ENCODE measurements around the gene MGST3.

Gene MGST3

GRCh38 chr1:165686121-165686970 lies 55.3 kb downstream of the MGST3 start:
- no peak for TF ChIP-seq TAF1 (IDR thresholded peaks at IDR 0.05; ENCODE audit: low read depth)
- TF ChIP-seq REST (IDR thresholded peaks at IDR 0.05; ENCODE audit: low read depth): no peak
- TF ChIP-seq EP300 (IDR thresholded peaks at IDR 0.05; ENCODE audit: borderline replicate concordance): no peak
- no peak for TF ChIP-seq EGR1 (IDR thresholded peaks at IDR 0.05)
- TF ChIP-seq RAD21 (IDR thresholded peaks at IDR 0.05; ENCODE audit: low read depth): no peak
- no peak for TF ChIP-seq CREB1 (IDR thresholded peaks at IDR 0.05; ENCODE audit: low read depth)
- no peak for TF ChIP-seq CEBPB (IDR thresholded peaks at IDR 0.05)

GRCh38 chr1:165686971-165687433 lies 56.0 kb downstream of the MGST3 start:
- TF ChIP-seq EGR1 (IDR thresholded peaks at IDR 0.05): no peak
- TF ChIP-seq ZBTB7A (IDR thresholded peaks at IDR 0.05; ENCODE audit: low read depth): no peak
- TF ChIP-seq TAF1 (IDR thresholded peaks at IDR 0.05; ENCODE audit: low read depth): no peak
- no peak for TF ChIP-seq NFIC (IDR thresholded peaks at IDR 0.05)
- TF ChIP-seq, protein P1, sequence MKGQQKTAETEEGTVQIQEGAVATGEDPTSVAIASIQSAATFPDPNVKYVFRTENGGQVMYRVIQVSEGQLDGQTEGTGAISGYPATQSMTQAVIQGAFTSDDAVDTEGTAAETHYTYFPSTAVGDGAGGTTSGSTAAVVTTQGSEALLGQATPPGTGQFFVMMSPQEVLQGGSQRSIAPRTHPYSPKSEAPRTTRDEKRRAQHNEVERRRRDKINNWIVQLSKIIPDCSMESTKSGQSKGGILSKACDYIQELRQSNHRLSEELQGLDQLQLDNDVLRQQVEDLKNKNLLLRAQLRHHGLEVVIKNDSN (IDR thresholded peaks at IDR 0.05): no peak
- TF ChIP-seq, protein P2, sequence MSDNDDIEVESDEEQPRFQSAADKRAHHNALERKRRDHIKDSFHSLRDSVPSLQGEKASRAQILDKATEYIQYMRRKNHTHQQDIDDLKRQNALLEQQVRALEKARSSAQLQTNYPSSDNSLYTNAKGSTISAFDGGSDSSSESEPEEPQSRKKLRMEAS (IDR thresholded peaks at IDR 0.05): no peak
- no peak for TF ChIP-seq REST (IDR thresholded peaks at IDR 0.05; ENCODE audit: low read depth)
- TF ChIP-seq CEBPB (IDR thresholded peaks at IDR 0.05): no peak
- no peak for TF ChIP-seq EP300 (IDR thresholded peaks at IDR 0.05; ENCODE audit: borderline replicate concordance)
- TF ChIP-seq RAD21 (IDR thresholded peaks at IDR 0.05; ENCODE audit: low read depth): no peak
- no peak for TF ChIP-seq TEAD4 (IDR thresholded peaks at IDR 0.05)
- no peak for TF ChIP-seq CREB1 (IDR thresholded peaks at IDR 0.05; ENCODE audit: low read depth)
- no peak for TF ChIP-seq TCF12 (IDR thresholded peaks at IDR 0.05; ENCODE audit: low read depth)
- no peak for TF ChIP-seq YY1 (IDR thresholded peaks at IDR 0.05; ENCODE audit: low read depth)
- TF ChIP-seq FOXM1 (IDR thresholded peaks at IDR 0.05; ENCODE audit: borderline replicate concordance, low read depth): no peak

- TF ChIP-seq RAD21 (IDR thresholded peaks at IDR 0.05; ENCODE audit: low read depth) (no peak), TEAD4 (IDR thresholded peaks at IDR 0.05) (no peak), NFIC (IDR thresholded peaks at IDR 0.05) (no peak), FOXM1 (IDR thresholded peaks at IDR 0.05; ENCODE audit: borderline replicate concordance, low read depth) (no peak), TCF12 (IDR thresholded peaks at IDR 0.05; ENCODE audit: low read depth) (no peak), CEBPB (IDR thresholded peaks at IDR 0.05) (no peak), REST (IDR thresholded peaks at IDR 0.05; ENCODE audit: low read depth) (no peak)
- TF ChIP-seq, protein P1 (IDR thresholded peaks at IDR 0.05): no peak
Measured at GRCh38 chr1:165688046-165688445, 57.0 kb downstream of the MGST3 start.

DNA sequence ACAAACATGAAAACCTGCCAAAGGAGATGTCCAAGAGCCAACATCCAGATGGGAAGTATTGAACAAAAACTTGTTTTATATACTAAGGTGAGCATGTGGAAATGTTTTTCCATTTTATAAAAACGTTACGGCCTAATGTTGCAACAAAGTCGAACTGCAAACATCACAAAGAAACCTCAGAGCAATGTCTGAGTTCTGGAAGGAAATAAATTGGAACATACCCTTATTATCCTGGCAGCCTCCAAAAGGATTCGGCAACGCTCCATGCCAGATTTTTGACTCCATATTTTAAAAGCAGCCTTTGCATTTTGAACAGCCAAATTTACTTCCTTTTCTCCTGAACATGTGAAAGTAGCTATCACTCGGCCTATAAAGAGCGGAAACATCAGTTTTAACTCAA lies 64.0 kb downstream of the MGST3 start:
- TF ChIP-seq YY1 (IDR thresholded peaks at IDR 0.05; ENCODE audit: low read depth) (no peak), REST (IDR thresholded peaks at IDR 0.05; ENCODE audit: low read depth) (no peak), NFIC (IDR thresholded peaks at IDR 0.05) (no peak)
